Smooth muscle cell (in vitro differentiated cells): Measurements from ENCODE around the gene STING1. TPM values are rescaled to one million over a fixed set of nuclear protein-coding genes. Genes with fewer than 3 reads are reported as not detected.
"Not testable (repeated sequence)": the region's sequence is repeated elsewhere in the genome, so short reads cannot be mapped to it uniquely, and the experiment has no call there.

Source experiments
- DNase-seq: peaks from one replicate; lab custom pipeline; 2025; ENCODE audit not compliant: unreplicated experiment; lab: John Stamatoyannopoulos, UW
- H2AFZ ChIP-seq: fragments of 200-600 bp; sonication (generic); 2 replicates; pipeline ENCODE4 v1.6.0; 2016; ENCODE audit warnings: antibody characterized with exemption, low read depth, mild to moderate bottlenecking
- H3F3A ChIP-seq: fragments of 200-600 bp; sonication (generic); 2 replicates; pipeline ENCODE4 v1.6.0; 2017; ENCODE audit warnings: antibody characterized with exemption, low read depth
- H3K27ac ChIP-seq: fragments of 200-600 bp; sonication (generic); 2 replicates; pipeline ENCODE4 v1.5.1; 2016; ENCODE audit warnings: low read depth, mild to moderate bottlenecking
- H3K27me3 ChIP-seq: fragments of 200-600 bp; sonication (generic); 2 replicates; pipeline ENCODE4 v1.6.1; 2016; ENCODE audit warnings: low read depth, mild to moderate bottlenecking
- H3K36me3 ChIP-seq: fragments of 200-600 bp; sonication (generic); 2 replicates; pipeline ENCODE4 v1.5.1; 2016; ENCODE audit warnings: low read depth
- H3K4me1 ChIP-seq: fragments of 200-600 bp; sonication (generic); 2 replicates; pipeline ENCODE4 v1.5.1; 2016; ENCODE audit warnings: low read depth
- H3K4me2 ChIP-seq: fragments of 200-600 bp; sonication (generic); 2 replicates; pipeline ENCODE4 v1.6.0; 2016; ENCODE audit warnings: mild to moderate bottlenecking
- H3K4me3 ChIP-seq: fragments of 200-600 bp; sonication (generic); 2 replicates; pipeline ENCODE4 v1.5.1; 2016; ENCODE audit warnings: mild to moderate bottlenecking
- H3K79me2 ChIP-seq: fragments of 200-600 bp; sonication (generic); 2 replicates; pipeline ENCODE4 v1.6.0; 2016; ENCODE audit warnings: low read depth, mild to moderate bottlenecking
- H3K9ac ChIP-seq: fragments of 200-600 bp; sonication (generic); 2 replicates; pipeline ENCODE4 v1.6.0; 2016; ENCODE audit warnings: low read depth
- H3K9me3 ChIP-seq: fragments of 200-600 bp; sonication (generic); replicated peaks from 2 replicates; pipeline ENCODE4 v1.5.1; 2016; ENCODE audit warnings: low read depth
- H4K20me1 ChIP-seq: fragments of 200-600 bp; sonication (generic); 2 replicates; pipeline ENCODE4 v1.6.0; 2016; ENCODE audit warnings: low read depth
- CTCF ChIP-seq: fragments of 200-600 bp; sonication (generic); IDR thresholded peaks from 2 replicates; pipeline ENCODE4 v1.5.1; 2017; ENCODE audit warnings: borderline replicate concordance, mild to moderate bottlenecking, antibody characterized with exemption; ENCODE audit not compliant: insufficient read depth, poor library complexity, severe bottlenecking
- WGBS: methylation state at CpG from one replicate; pipeline ENCODE4 v1.1.7; 2016; ENCODE audit warnings: low lambda C conversion rate; 5-methylcytosine and 5-hydroxymethylcytosine counted together
- polyA plus RNA-seq: library from polyadenylated mRNA; unstranded; fragments of >200 nt; fragmentation: Nextera tagmentation; extraction: Ambion mirVana; gene quantifications from 2 replicates; pipeline ENCODE4 v1.2.1, GENCODE V29; 2016
- total RNA-seq: library from RNA; depleted of rRNA; stranded (reverse); fragments of >200 nt; gene quantifications from 2 replicates; pipeline ENCODE4 v1.2.3, GENCODE V29; 2014

The STING1 gene
- total and polyA plus RNA-seq, 2 experiments from 2014 or later: 5.8 to 9.6 TPM

GRCh38 chr5:139492700-139493192 lies 10.2 kb upstream of the STING1 start:
- peak overlapping the region; percentile 1 for H3K4me2 ChIP-seq
- H3K27ac ChIP-seq: no peak overlapping the region
- no peaks in the 10 kb centered on the region for H3F3A ChIP-seq
- no peaks in the 10 kb centered on the region for H3K27me3 ChIP-seq
- no peak overlapping the region for H3K4me3 ChIP-seq
- H2AFZ ChIP-seq: no peak overlapping the region
- no peaks in the 10 kb centered on the region for H3K79me2 ChIP-seq
- no peaks in the 10 kb centered on the region for H3K36me3 ChIP-seq
- 49% methylated on average over 6 of the region's 6 CpGs for WGBS
- no peaks in the 10 kb centered on the region for H4K20me1 ChIP-seq
- TF ChIP-seq CTCF: no peak
- no peak for DNase-seq
- no peaks in the 10 kb centered on the region for H3K9me3 ChIP-seq
- H3K9ac ChIP-seq: no peak overlapping the region
- peaks cover 6% of the 10 kb centered on the region for H3K4me1 ChIP-seq

- no peaks in the 10 kb centered on the region for H3K9me3 ChIP-seq
- H3K4me2 ChIP-seq: no peak overlapping the region
- 86% methylated on average over 3 of the region's 3 CpGs for WGBS
- no peaks in the 10 kb centered on the region for H4K20me1 ChIP-seq
- H2AFZ ChIP-seq: no peak overlapping the region
- no peak overlapping the region for H3K9ac ChIP-seq
- TF ChIP-seq CTCF: no peak
- no peaks in the 10 kb centered on the region for H3K4me1 ChIP-seq
- no peak for DNase-seq
- no peaks in the 10 kb centered on the region for H3K79me2 ChIP-seq
- H3K36me3 ChIP-seq: no peaks in the 10 kb centered on the region
- no peaks in the 10 kb centered on the region for H3F3A ChIP-seq
- no peaks in the 10 kb centered on the region for H3K27me3 ChIP-seq
- H3K27ac ChIP-seq: no peak overlapping the region
- no peak overlapping the region for H3K4me3 ChIP-seq
Measured at GRCh38 chr5:139488260-139488659, 5.7 kb upstream of the STING1 start.

GRCh38 chr5:139486201-139486600 lies 3.6 kb upstream of the STING1 start:
- Histone ChIP-seq H3K27me3 (no peaks in the 10 kb centered on the region), H3K4me3 (no peak overlapping the region), H2AFZ (no peak overlapping the region), H3K9ac (no peak overlapping the region), H3F3A (no peaks in the 10 kb centered on the region), H4K20me1 (no peaks in the 10 kb centered on the region), H3K79me2 (no peaks in the 10 kb centered on the region), H3K36me3 (no peaks in the 10 kb centered on the region), H3K4me2 (no peak overlapping the region), H3K9me3 (no peaks in the 10 kb centered on the region), H3K27ac (no peak overlapping the region), H3K4me1 (no peaks in the 10 kb centered on the region)
- WGBS: 64% methylated on average over 7 of the region's 7 CpGs
- TF ChIP-seq CTCF: no peak
- DNase-seq: no peak

GRCh38 chr5:139482890-139483208 lies 291 bp upstream of the STING1 start:
- not testable (repeated sequence) for H3K4me1 ChIP-seq, H3K27me3 ChIP-seq, DNase-seq, H3K9ac ChIP-seq, H3K9me3 ChIP-seq, H3F3A ChIP-seq, H3K79me2 ChIP-seq, H3K4me3 ChIP-seq, H3K36me3 ChIP-seq, H4K20me1 ChIP-seq, H3K4me2 ChIP-seq
- H3K27ac ChIP-seq: peak overlapping the region; percentile 68
- H2AFZ ChIP-seq: peak overlapping the region; percentile 38
- WGBS: 83% methylated on average over 6 of the region's 6 CpGs
